ENCODE results near the gene TSPAN5. TPM values are rescaled to one million over a fixed set of nuclear protein-coding genes. Genes with fewer than 3 reads are reported as not detected.

TSPAN5 gene
- total RNA-seq, 3 donors from 2014 or later (not counting 1 experiment from before 2014, with no cell fraction given): 6.8 to 13.7 (median 11.4) TPM

DNA sequence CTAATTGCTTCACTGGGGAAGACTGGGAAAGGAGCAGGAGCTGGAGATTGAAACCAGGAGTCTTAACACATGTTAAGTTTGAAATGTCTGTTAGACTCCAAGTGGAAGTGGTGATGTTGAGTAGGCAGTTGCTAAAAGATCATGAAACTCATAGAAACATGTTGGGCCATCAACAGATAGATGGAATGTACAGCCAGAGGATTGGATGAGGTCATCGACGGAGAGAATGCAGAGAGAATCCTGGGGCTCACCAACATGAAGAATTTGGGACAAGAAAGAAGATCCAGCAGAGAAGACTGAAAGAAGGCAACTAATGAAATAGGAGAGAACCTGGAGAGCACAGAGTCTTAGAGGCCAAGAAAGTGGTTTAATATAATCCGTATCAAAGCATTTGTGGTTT lies 19.4 kb upstream of the TSPAN5 start:
- H3K27me3 Mint-ChIP-seq (ENCODE audit: low read depth in 2 of 2): peaks cover 14 to 15% of the 10 kb centered on the region in 2 donors
- Histone ChIP-seq H3K9me3 (ENCODE audit: control insufficient read depth, insufficient read depth, low read length) (no peaks in the 10 kb centered on the region), H3K27me3 (ENCODE audit: control insufficient read depth, insufficient read depth, low read length) (no peaks in the 10 kb centered on the region), H3K27ac (ENCODE audit: low read length) (no peak overlapping the region), H3K4me1 (ENCODE audit: control insufficient read depth, insufficient read depth, low read length) (no peaks in the 10 kb centered on the region), H3K36me3 (ENCODE audit: control insufficient read depth, insufficient read depth, low read length) (no peaks in the 10 kb centered on the region), H3K4me3 (ENCODE audit: low read length) (no peak overlapping the region)
- intact Hi-C loops (cut with micrococcal nuclease): no loop called here
- no peak overlapping the region for H3K4me3 Mint-ChIP-seq
- TF ChIP-seq, protein P1, sequence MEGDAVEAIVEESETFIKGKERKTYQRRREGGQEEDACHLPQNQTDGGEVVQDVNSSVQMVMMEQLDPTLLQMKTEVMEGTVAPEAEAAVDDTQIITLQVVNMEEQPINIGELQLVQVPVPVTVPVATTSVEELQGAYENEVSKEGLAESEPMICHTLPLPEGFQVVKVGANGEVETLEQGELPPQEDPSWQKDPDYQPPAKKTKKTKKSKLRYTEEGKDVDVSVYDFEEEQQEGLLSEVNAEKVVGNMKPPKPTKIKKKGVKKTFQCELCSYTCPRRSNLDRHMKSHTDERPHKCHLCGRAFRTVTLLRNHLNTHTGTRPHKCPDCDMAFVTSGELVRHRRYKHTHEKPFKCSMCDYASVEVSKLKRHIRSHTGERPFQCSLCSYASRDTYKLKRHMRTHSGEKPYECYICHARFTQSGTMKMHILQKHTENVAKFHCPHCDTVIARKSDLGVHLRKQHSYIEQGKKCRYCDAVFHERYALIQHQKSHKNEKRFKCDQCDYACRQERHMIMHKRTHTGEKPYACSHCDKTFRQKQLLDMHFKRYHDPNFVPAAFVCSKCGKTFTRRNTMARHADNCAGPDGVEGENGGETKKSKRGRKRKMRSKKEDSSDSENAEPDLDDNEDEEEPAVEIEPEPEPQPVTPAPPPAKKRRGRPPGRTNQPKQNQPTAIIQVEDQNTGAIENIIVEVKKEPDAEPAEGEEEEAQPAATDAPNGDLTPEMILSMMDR (IDR thresholded peaks at IDR 0.05): no peak
- H3K9me3 Mint-ChIP-seq: no peaks in the 10 kb centered on the region
- H3K4me1 Mint-ChIP-seq: peaks cover 0 to 5% of the 10 kb centered on the region in 2 donors
- H3K27ac Mint-ChIP-seq: no peak overlapping the region
- DNase-seq: no peak
- 97% methylated on average over 2 of the region's 3 CpGs for WGBS (ENCODE audit: insufficient coverage)
- H3K36me3 Mint-ChIP-seq: no peaks in the 10 kb centered on the region
- ATAC-seq: no peak

- ATAC-seq: no peak
- intact Hi-C loops (cut with micrococcal nuclease): no loop called here
- H3K27ac Mint-ChIP-seq: no peak overlapping the region
- TF ChIP-seq, protein P1 (IDR thresholded peaks at IDR 0.05): no peak
- no peaks in the 10 kb centered on the region for H3K27me3 ChIP-seq (ENCODE audit: control insufficient read depth, insufficient read depth, low read length)
- H3K36me3 ChIP-seq (ENCODE audit: control insufficient read depth, insufficient read depth, low read length): no peaks in the 10 kb centered on the region
- H3K4me3 ChIP-seq (ENCODE audit: low read length): no peak overlapping the region
- H3K4me3 Mint-ChIP-seq: no peak overlapping the region
- no peaks in the 10 kb centered on the region for H3K36me3 Mint-ChIP-seq
- no peak overlapping the region for H3K27ac ChIP-seq (ENCODE audit: low read length)
- H3K9me3 Mint-ChIP-seq: no peaks in the 10 kb centered on the region
- WGBS (ENCODE audit: insufficient coverage): 100% methylated on average over 3 of the region's 4 CpGs
- no peaks in the 10 kb centered on the region for H3K9me3 ChIP-seq (ENCODE audit: control insufficient read depth, insufficient read depth, low read length)
- peaks cover 0 to 9% of the 10 kb centered on the region in 2 donors for H3K4me1 Mint-ChIP-seq
- H3K4me1 ChIP-seq (ENCODE audit: control insufficient read depth, insufficient read depth, low read length): no peaks in the 10 kb centered on the region
- no peak for DNase-seq
- H3K27me3 Mint-ChIP-seq (ENCODE audit: low read depth in 2 of 2): peaks cover 27 to 30% of the 10 kb centered on the region in 2 donors
Observed at GRCh38 chr4:98674404-98675173, 16.2 kb upstream of the TSPAN5 start.

DNA sequence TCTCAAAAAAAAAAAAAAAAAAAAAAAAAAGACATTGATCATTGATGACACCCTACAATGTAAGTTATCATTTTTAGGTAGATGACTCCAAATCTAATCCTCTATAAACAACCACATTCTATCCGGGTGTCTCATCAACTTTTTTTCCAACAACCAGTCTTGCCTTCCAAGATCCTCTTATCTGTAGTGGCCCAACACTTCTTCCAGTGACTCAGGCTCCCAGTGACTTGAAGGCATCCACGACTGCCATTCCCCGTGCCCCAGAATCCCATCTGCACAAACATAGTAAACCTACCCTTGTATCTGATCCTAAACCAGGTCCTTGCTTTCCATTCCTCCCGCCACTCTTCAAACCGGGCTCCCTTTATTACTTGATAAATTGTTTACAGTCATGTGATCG lies 15.6 kb upstream of the TSPAN5 start:
- Mint-ChIP-seq H3K4me3 (no peak overlapping the region), H3K4me1 (peaks cover 0 to 9% of the 10 kb centered on the region in 2 donors), H3K27ac (no peak overlapping the region), H3K9me3 (no peaks in the 10 kb centered on the region), H3K27me3 (ENCODE audit: low read depth in 2 of 2) (peaks cover 27 to 30% of the 10 kb centered on the region in 2 donors), H3K36me3 (no peaks in the 10 kb centered on the region)
- Histone ChIP-seq H3K9me3 (ENCODE audit: control insufficient read depth, insufficient read depth, low read length) (no peaks in the 10 kb centered on the region), H3K27ac (ENCODE audit: low read length) (no peak overlapping the region), H3K27me3 (ENCODE audit: control insufficient read depth, insufficient read depth, low read length) (no peaks in the 10 kb centered on the region), H3K36me3 (ENCODE audit: control insufficient read depth, insufficient read depth, low read length) (no peaks in the 10 kb centered on the region), H3K4me1 (ENCODE audit: control insufficient read depth, insufficient read depth, low read length) (no peaks in the 10 kb centered on the region), H3K4me3 (ENCODE audit: low read length) (no peak overlapping the region)
- ATAC-seq: no peak
- intact Hi-C loops (cut with micrococcal nuclease): no loop called here
- TF ChIP-seq, protein P1 (IDR thresholded peaks at IDR 0.05): no peak
- no peak for DNase-seq
- 97% methylated on average over 6 of the region's 6 CpGs for WGBS (ENCODE audit: insufficient coverage)

DNA sequence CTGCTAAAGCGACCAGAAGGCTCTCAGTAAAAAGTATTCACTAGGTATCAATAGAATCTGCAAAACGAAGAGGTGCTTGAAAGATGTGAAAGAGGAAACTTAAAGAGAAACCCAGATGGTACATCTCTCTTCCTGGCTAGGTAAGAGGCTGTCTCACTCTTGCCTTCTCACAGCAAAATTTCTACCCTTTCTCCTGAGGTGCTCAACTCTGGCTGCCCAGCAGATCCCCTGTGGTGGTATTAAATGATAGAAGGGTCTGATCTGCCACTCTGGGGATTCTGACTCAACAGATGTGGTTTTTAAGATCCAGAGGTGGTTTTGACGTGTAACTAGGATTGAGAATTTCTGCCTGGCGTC lies 14.9 kb upstream of the TSPAN5 start:
- Histone ChIP-seq H3K4me1 (ENCODE audit: control insufficient read depth, insufficient read depth, low read length) (no peaks in the 10 kb centered on the region), H3K27ac (ENCODE audit: low read length) (no peak overlapping the region), H3K4me3 (ENCODE audit: low read length) (no peak overlapping the region), H3K9me3 (ENCODE audit: control insufficient read depth, insufficient read depth, low read length) (no peaks in the 10 kb centered on the region), H3K27me3 (ENCODE audit: control insufficient read depth, insufficient read depth, low read length) (no peaks in the 10 kb centered on the region), H3K36me3 (ENCODE audit: control insufficient read depth, insufficient read depth, low read length) (no peaks in the 10 kb centered on the region)
- Mint-ChIP-seq H3K27ac (no peak overlapping the region), H3K9me3 (no peaks in the 10 kb centered on the region), H3K4me1 (peaks cover 0 to 9% of the 10 kb centered on the region in 2 donors), H3K4me3 (no peak overlapping the region), H3K27me3 (ENCODE audit: low read depth in 2 of 2) (peaks cover 27 to 30% of the 10 kb centered on the region in 2 donors), H3K36me3 (no peaks in the 10 kb centered on the region)
- 58% methylated on average over 3 of the region's 4 CpGs for WGBS (ENCODE audit: insufficient coverage)
- TF ChIP-seq, protein P1 (IDR thresholded peaks at IDR 0.05): no peak
- intact Hi-C loops (cut with micrococcal nuclease): no loop called here
- no peak for DNase-seq
- ATAC-seq: no peak

All from natural killer cell (primary cell).